Endodermal cell (in vitro differentiated cells): ENCODE data around the gene SULT1A1. TPM values are rescaled to one million over a fixed set of nuclear protein-coding genes. Genes with fewer than 3 reads are reported as not detected.
"Not testable (repeated sequence)": the region's sequence is repeated elsewhere in the genome, so short reads cannot be mapped to it uniquely, and the experiment has no call there.

Source experiments
- DNase-seq: peaks from one replicate; pipeline ENCODE4 v3.0.0-alpha.2; 2017
- H3K27ac ChIP-seq: 2 replicates; pipeline ENCODE4 v1.5.1; 2013; ENCODE audit warnings: mild to moderate bottlenecking, low read depth, low read length, moderate library complexity
- H3K27me3 ChIP-seq: 2 replicates; pipeline ENCODE4 v1.6.1; 2013; ENCODE audit warnings: mild to moderate bottlenecking, low read length, moderate library complexity; ENCODE audit not compliant: insufficient read depth, control insufficient read depth, poor library complexity, severe bottlenecking
- H3K36me3 ChIP-seq: 2 replicates; pipeline ENCODE4 v1.7.0; 2013; ENCODE audit warnings: mild to moderate bottlenecking, low read length, moderate library complexity; ENCODE audit not compliant: control insufficient read depth, insufficient read depth
- H3K4me1 ChIP-seq: one replicate; pipeline ENCODE4 v1.7.0; 2013; ENCODE audit warnings: low read length; ENCODE audit not compliant: control insufficient read depth, insufficient read depth
- H3K4me3 ChIP-seq: 2 replicates; pipeline ENCODE4 v1.5.1; 2013; ENCODE audit warnings: mild to moderate bottlenecking, low read length, moderate library complexity
- H3K9ac ChIP-seq: 2 replicates; pipeline ENCODE4 v1.6.1; 2013; ENCODE audit warnings: mild to moderate bottlenecking, low read length, moderate library complexity; ENCODE audit not compliant: poor library complexity, severe bottlenecking; ENCODE audit errors: extremely low read depth
- H3K9me3 ChIP-seq: 2 replicates; pipeline ENCODE4 v1.6.1; 2013; ENCODE audit warnings: mild to moderate bottlenecking, low read length, moderate library complexity; ENCODE audit not compliant: control insufficient read depth
- H3K27ac Mint-ChIP-seq: 2 replicates; pipeline ENCODE4 v1.8.0; 2020; ENCODE audit warnings: mixed read lengths
- H3K27me3 Mint-ChIP-seq: 2 replicates; pipeline ENCODE4 v1.8.0; 2021; ENCODE audit warnings: mild to moderate bottlenecking, mixed read lengths; ENCODE audit not compliant: insufficient read depth
- H3K36me3 Mint-ChIP-seq: 2 replicates; pipeline ENCODE4 v1.8.0; 2020; ENCODE audit warnings: low read depth, mixed read lengths
- H3K4me1 Mint-ChIP-seq: 2 replicates; pipeline ENCODE4 v1.8.0; 2020; ENCODE audit warnings: mixed read lengths
- H3K4me3 Mint-ChIP-seq: 2 replicates; pipeline ENCODE4 v1.8.0; 2020; ENCODE audit warnings: mild to moderate bottlenecking, moderate library complexity, mixed read lengths
- H3K9me3 Mint-ChIP-seq: 2 replicates; pipeline ENCODE4 v1.8.0; 2020; ENCODE audit warnings: mild to moderate bottlenecking, mixed read lengths
- WGBS, 2 experiments: methylation state at CpG; one replicate each; pipeline versions ENCODE4 v1.1.5 to v1.1.7; 2013; ENCODE audit warnings: missing lambda C conversion rate in 2 of 2, mixed read lengths in 1 of 2; ENCODE audit not compliant: insufficient coverage in 1 of 2, insufficient read length in 1 of 2; 5-methylcytosine and 5-hydroxymethylcytosine counted together
- total RNA-seq, 2 donors: library from RNA; stranded (reverse); fragmentation: NEBNext Ultra II Directional in 1 of 2; extraction: Animal tissue kit (Norgen Biotek cat#: 25700) in 1 of 2; gene quantifications; 2 replicates in 1 of 2; 3 replicates in 1 of 2; pipeline ENCODE4 v1.2.1, GENCODE V29; 2021
- TF ChIP-seq, protein P1 (sequence below): fragments of 200-600 bp; sonication (generic); conservative IDR thresholded peaks from 2 replicates; pipeline ENCODE4 v1.5.0; 2021; ENCODE audit warnings: antibody characterized with exemption, mild to moderate bottlenecking

SULT1A1 gene
- total RNA-seq, 2 donors from 2014 or later = 4.3 to 7.2 TPM

DNA sequence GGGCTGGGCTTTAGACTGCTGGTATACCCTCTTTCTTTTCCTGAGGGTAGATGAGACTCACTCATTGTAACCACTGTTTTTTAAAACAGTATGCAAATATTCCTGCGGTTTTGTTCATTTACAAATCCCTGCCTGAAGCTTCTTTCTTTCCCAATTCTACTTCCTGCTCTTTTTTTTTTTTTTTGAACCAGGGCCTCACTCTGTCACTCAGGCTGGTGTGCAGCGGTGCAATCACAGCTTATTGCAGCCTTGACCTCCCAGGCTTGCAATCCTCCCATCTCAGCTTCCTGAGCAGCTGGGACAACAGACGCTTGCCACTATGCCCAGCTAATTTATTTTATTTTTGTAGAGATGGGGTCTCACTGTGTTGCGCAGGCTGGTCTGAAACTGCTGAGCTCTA lies 8.0 kb upstream of the SULT1A1 start:
- WGBS, 2 experiments = 50 to 67% methylated on average over 2 to 3 of the region's 4 CpGs

DNA sequence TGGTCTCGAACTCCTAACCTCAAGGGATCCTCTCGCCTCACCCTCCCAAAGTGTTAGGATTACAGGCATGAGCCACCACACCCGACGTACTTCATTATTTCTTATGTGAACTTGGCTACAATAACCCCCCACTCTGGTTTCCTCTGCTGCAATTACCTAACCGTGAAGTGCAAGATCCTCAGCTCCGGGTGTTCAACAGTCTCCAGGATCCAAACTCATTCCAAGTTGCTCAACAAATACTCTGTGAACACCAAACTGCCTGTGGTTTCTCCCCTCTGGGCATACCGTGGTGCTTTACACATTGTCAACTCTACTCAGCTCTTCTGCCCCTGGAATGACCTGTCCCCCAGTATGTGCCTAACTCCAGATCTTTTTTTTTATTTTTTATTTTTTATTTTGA lies 6.8 kb upstream of the SULT1A1 start:
- WGBS, 2 experiments = 86 to 91% methylated on average over 7 of the region's 7 CpGs
- Histone ChIP-seq H3K27me3 (no peaks in the 10 kb centered on the region), H3K9me3 (no peaks in the 10 kb centered on the region), H3K36me3 (no peaks in the 10 kb centered on the region), H3K4me3 (no peak overlapping the region), H3K27ac (no peak overlapping the region), H3K4me1 (no peaks in the 10 kb centered on the region), H3K9ac (no peak overlapping the region)
- Mint-ChIP-seq H3K4me1 (peaks cover 3% of the 10 kb centered on the region), H3K27ac (no peak overlapping the region), H3K27me3 (peaks cover 5% of the 10 kb centered on the region), H3K4me3 (no peak overlapping the region), H3K36me3 (no peaks in the 10 kb centered on the region), H3K9me3 (no peaks in the 10 kb centered on the region)
- DNase-seq = peak; percentile 31
- TF ChIP-seq, protein P1, sequence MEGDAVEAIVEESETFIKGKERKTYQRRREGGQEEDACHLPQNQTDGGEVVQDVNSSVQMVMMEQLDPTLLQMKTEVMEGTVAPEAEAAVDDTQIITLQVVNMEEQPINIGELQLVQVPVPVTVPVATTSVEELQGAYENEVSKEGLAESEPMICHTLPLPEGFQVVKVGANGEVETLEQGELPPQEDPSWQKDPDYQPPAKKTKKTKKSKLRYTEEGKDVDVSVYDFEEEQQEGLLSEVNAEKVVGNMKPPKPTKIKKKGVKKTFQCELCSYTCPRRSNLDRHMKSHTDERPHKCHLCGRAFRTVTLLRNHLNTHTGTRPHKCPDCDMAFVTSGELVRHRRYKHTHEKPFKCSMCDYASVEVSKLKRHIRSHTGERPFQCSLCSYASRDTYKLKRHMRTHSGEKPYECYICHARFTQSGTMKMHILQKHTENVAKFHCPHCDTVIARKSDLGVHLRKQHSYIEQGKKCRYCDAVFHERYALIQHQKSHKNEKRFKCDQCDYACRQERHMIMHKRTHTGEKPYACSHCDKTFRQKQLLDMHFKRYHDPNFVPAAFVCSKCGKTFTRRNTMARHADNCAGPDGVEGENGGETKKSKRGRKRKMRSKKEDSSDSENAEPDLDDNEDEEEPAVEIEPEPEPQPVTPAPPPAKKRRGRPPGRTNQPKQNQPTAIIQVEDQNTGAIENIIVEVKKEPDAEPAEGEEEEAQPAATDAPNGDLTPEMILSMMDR = no peak

More for the DNA sequence above, 8.0 kb upstream of the SULT1A1 start:
- Histone ChIP-seq H3K4me1 (no peaks in the 10 kb centered on the region), H3K27ac (no peak overlapping the region), H3K27me3 (no peaks in the 10 kb centered on the region), H3K4me3 (no peak overlapping the region), H3K9ac (no peak overlapping the region), H3K36me3 (no peaks in the 10 kb centered on the region), H3K9me3 (no peaks in the 10 kb centered on the region)
- TF ChIP-seq, protein P1 = no peak
- H3K27me3 Mint-ChIP-seq = peaks cover 5% of the 10 kb centered on the region
- H3K27ac Mint-ChIP-seq = no peak overlapping the region
- H3K4me3 Mint-ChIP-seq = no peak overlapping the region
- peaks cover 3% of the 10 kb centered on the region for H3K4me1 Mint-ChIP-seq
- DNase-seq = no peak
- H3K36me3 Mint-ChIP-seq = no peaks in the 10 kb centered on the region
- no peaks in the 10 kb centered on the region for H3K9me3 Mint-ChIP-seq

DNA sequence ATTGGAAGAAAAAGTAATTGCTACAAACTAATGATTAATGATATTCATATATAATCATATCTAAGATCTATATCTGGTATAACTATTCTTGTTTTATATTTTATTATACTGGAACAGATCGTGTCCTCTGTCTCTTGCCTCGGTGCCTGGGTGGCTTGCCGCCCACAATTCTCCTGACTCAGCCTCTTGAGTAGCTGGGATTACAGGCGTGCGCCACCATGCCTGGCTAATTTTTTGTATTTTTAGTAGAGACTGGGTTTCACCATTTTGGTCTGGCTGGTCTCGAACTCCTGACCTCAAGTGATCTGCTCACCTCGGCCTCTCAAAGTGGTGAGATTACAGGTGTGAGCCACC lies 6.4 kb upstream of the SULT1A1 start:
- WGBS, 2 experiments = 84 to 88% methylated on average over 5 to 7 of the region's 7 CpGs
- H3K9ac ChIP-seq, H3K27me3 Mint-ChIP-seq, H3K36me3 Mint-ChIP-seq, H3K27me3 ChIP-seq, H3K4me3 Mint-ChIP-seq, H3K4me1 ChIP-seq, H3K4me3 ChIP-seq, H3K27ac Mint-ChIP-seq, H3K4me1 Mint-ChIP-seq, H3K9me3 Mint-ChIP-seq, DNase-seq, H3K27ac ChIP-seq, H3K9me3 ChIP-seq, H3K36me3 ChIP-seq: not testable (repeated sequence)

DNA sequence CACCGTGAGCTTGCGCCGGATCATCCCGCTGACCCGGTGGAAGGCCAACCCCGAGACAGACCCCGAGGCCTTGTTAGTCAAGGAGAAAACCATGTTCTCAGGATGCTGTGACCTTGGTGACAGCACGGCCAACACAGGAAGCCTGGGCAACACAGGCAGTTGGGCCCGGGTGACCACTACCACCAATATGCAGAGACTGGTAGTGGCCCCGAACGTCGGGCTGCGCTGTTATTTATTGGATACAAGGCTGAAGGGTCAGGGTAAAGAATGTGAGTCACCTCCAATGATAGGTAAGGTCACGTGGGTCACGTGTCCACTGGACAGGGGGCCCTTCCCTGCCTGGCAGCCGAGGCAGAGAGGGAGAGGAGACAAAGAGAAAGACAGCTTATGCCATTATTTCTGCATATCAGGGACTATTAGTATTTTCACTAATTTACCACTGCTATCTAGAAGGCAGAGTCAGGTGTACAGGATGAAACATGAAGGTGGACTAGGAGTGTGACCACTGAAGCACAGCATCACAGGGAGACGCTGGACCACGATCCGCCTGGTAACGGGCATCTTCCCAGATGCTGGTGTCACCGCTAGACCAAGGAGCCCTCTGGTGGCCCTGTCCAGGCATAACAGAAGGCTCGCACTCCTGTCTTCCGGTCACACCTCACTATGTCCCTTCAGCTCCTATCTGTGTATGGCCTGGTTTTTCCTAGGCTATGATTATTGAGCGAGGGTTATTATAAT lies 5.8 kb upstream of the SULT1A1 start:
- DNase-seq = peak; percentile 76
- not testable (repeated sequence) for H3K27me3 ChIP-seq, H3K36me3 Mint-ChIP-seq

DNA sequence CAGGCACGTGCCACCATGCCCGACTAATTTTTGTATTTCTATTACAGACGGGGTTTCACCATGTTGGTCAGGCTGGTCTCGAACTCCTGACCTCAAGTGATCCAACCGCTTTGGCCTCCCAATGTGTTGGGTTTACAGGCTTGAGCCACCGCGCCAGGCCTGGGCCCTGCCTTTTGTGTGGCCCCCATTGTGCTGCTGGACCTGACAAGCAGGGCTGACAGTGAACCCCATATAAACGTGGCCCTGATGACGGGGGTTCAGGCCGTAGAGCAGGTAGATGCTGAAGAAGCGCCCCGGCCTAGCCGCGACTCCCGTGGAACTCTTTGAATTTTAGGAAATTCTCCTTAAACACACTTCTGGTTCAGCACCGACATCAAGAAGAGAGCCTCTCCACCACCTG lies 4.7 kb upstream of the SULT1A1 start:
- not testable (repeated sequence) for H3K27me3 ChIP-seq, H3K36me3 ChIP-seq, H3K9me3 Mint-ChIP-seq, DNase-seq, H3K9me3 ChIP-seq, H3K4me3 ChIP-seq, H3K4me3 Mint-ChIP-seq, H3K9ac ChIP-seq, H3K27ac Mint-ChIP-seq, H3K36me3 Mint-ChIP-seq, H3K4me1 ChIP-seq, H3K27me3 Mint-ChIP-seq, H3K27ac ChIP-seq, H3K4me1 Mint-ChIP-seq
- 98% methylated on average over 5 of the region's 16 CpGs; no CpG with 5 or more reads in 1 of the 2 experiments for WGBS, 2 experiments

More for the DNA sequence above, 5.8 kb upstream of the SULT1A1 start:
- not testable (repeated sequence) for H3K4me3 Mint-ChIP-seq, H3K27ac Mint-ChIP-seq, H3K36me3 ChIP-seq, H3K27ac ChIP-seq, H3K9ac ChIP-seq, H3K4me1 Mint-ChIP-seq, H3K27me3 Mint-ChIP-seq, H3K9me3 ChIP-seq, H3K9me3 Mint-ChIP-seq, H3K4me1 ChIP-seq, H3K4me3 ChIP-seq
- TF ChIP-seq, protein P1 = peak; percentile 81
- WGBS, 2 experiments = 40 to 63% methylated on average over 3 to 15 of the region's 24 CpGs
